ENCODE results near the gene CD99.

- TF ChIP-seq CTCF (IDR thresholded peaks at IDR 0.05) (no peak), JUN (CRISPR knock-in tag; IDR thresholded peaks at IDR 0.05) (no peak), ZNF138 (CRISPR knock-in tag; conservative IDR thresholded peaks at IDR 0.05) (no peak)
These were observed 14.1 kb upstream of the CD99 start for GRCh38 chrX:2676794-2677675.

Data from WTC11 (cell line).